ENCODE data around the gene YDJC. TPM values are rescaled to one million over a fixed set of nuclear protein-coding genes. Genes with fewer than 3 reads are reported as not detected.
"Not testable (repeated sequence)": the region's sequence is repeated elsewhere in the genome, so short reads cannot be mapped to it uniquely, and the experiment has no call there.

Gene YDJC
- total and polyA plus RNA-seq, 2 of the 13 experiments (the other 11 are each of a cell fraction or from before 2014, with no cell fraction given) = 15.3 to 32.0 TPM

- peak; percentile 46; the same call in 1 of the 2 replicates for TF ChIP-seq HNF1B (CRISPR knock-in tag; IDR thresholded peaks at IDR 0.05)
- TF ChIP-seq POLR2A (IDR thresholded peaks at IDR 0.05; ENCODE audit: insufficient read depth in 1 of 2, low read depth in 2 of 2, low read length in 2 of 2) = 0 out of 4 replicates have a peak, but pooled peaks of 1 of the 2 experiments have one; percentile 9
- TF ChIP-seq GMEB1 (CRISPR knock-in tag; IDR thresholded peaks at IDR 0.05; ENCODE audit: borderline replicate concordance) = no peak
- 0 out of 2 replicates have a peak, but pooled peaks have one; percentile 32 for TF ChIP-seq SALL2 (CRISPR knock-in tag; IDR thresholded peaks at IDR 0.05)
- TF ChIP-seq GATAD1 (CRISPR knock-in tag; IDR thresholded peaks at IDR 0.05) = no peak
- TF ChIP-seq ZFY (CRISPR knock-in tag; IDR thresholded peaks at IDR 0.05) = 0 out of 2 replicates have a peak, but pooled peaks have one; percentile 24
Measured at GRCh38 chr22:21646608-21647590, 17.1 kb upstream of the YDJC start (continued).

- WGBS (ENCODE audit: low lambda C conversion rate) = 93% methylated on average over 6 of the region's 6 CpGs
- H2AFZ ChIP-seq (ENCODE audit: low read length); H3K27ac ChIP-seq (ENCODE audit: extremely low read length, insufficient read depth, low read length); H3K9me3 ChIP-seq (ENCODE audit: low read length); H3K9ac ChIP-seq (ENCODE audit: insufficient read depth, low read depth, low read length); FAIRE-seq; ATAC-seq; H3K27me3 ChIP-seq (ENCODE audit: control insufficient read depth in 1 of 2, insufficient read depth in 2 of 2, low read length in 2 of 2); DNase-seq (ENCODE audit: low spot score); H3K4me2 ChIP-seq (ENCODE audit: low read depth, low read length); BruUV-seq (replicated peaks); H4K20me1 ChIP-seq (ENCODE audit: insufficient read depth, low read length); H3K4me3 ChIP-seq (replicated peaks in 1 of 3; ENCODE audit: insufficient read depth in 1 of 3, low read depth in 2 of 3, low read length in 3 of 3); in situ Hi-C loops (cut with HindIII; ENCODE audit: extremely low pct_ligation_motif_present, low pct_unique_long_range_greater_than_20kb); intact Hi-C loops (cut with micrococcal nuclease; ENCODE audit: unreplicated experiment): not testable (repeated sequence)
- CTCF ChIA-PET (ENCODE audit: low intra/inter-chr PET ratio, low total read pairs) = interaction anchor here (2.1 kb wide), 1 partner anchor 21 kb away, joined by 5 read pairs; no protein-coding TSS in a partner anchor
- POLR2A ChIA-PET = interaction anchor here (0.7 kb wide), 2 partner anchors 20 to 39 kb away, joined by 3 read pairs; partner anchors contain the start of gene PPIL2
- Histone ChIP-seq H3K4me1 (ENCODE audit: insufficient read depth, low read length) (peaks cover 38% of the 10 kb centered on the region), H3K36me3 (replicated peaks in 1 of 2; ENCODE audit: control insufficient read depth in 1 of 2, insufficient read depth in 2 of 2, low read length in 2 of 2) (peaks cover 0 to 18% of the 10 kb centered on the region in 2 experiments; a peak in 3 of 5 replicates), H3K79me2 (ENCODE audit: insufficient read depth, low read length) (peaks cover 10% of the 10 kb centered on the region)
Measured at GRCh38 chr22:21645513-21645912, 15.7 kb upstream of the YDJC start.
